Prostate gland (tissue), 2 donors: ENCODE results near the gene NEBL.

ENCODE experiments used
- POLR2A ChIP-seq: fragments of 450-650 bp; IDR thresholded peaks from one replicate; pipeline ENCODE4 v1.6.1; 2016; ENCODE audit warnings: antibody characterized with exemption, mild to moderate bottlenecking
- POLR2AphosphoS5 ChIP-seq: sonication (generic); formaldehyde crosslinking; IDR thresholded peaks from one replicate; pipeline ENCODE4 v1.6.1; 2017; ENCODE audit warnings: antibody characterized with exemption
- TF ChIP-seq, protein P1 (sequence below), 4 experiments: fragments of 200-600 bp in 2 of 4; fragments of 450-650 bp in 2 of 4; sonication (generic) in 2 of 4; IDR thresholded peaks; 1 replicate in 3 of 4; 2 replicates in 1 of 4; pipeline ENCODE4 v1.5.1; 2016 to 2019; ENCODE audit warnings: antibody characterized with exemption in 4 of 4, mild to moderate bottlenecking in 2 of 4, moderate library complexity in 2 of 4

- TF ChIP-seq POLR2A, result no peak
- TF ChIP-seq, protein P1, sequence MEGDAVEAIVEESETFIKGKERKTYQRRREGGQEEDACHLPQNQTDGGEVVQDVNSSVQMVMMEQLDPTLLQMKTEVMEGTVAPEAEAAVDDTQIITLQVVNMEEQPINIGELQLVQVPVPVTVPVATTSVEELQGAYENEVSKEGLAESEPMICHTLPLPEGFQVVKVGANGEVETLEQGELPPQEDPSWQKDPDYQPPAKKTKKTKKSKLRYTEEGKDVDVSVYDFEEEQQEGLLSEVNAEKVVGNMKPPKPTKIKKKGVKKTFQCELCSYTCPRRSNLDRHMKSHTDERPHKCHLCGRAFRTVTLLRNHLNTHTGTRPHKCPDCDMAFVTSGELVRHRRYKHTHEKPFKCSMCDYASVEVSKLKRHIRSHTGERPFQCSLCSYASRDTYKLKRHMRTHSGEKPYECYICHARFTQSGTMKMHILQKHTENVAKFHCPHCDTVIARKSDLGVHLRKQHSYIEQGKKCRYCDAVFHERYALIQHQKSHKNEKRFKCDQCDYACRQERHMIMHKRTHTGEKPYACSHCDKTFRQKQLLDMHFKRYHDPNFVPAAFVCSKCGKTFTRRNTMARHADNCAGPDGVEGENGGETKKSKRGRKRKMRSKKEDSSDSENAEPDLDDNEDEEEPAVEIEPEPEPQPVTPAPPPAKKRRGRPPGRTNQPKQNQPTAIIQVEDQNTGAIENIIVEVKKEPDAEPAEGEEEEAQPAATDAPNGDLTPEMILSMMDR (IDR thresholded peaks at IDR 0.05), result no peak
- TF ChIP-seq POLR2AphosphoS5, result no peak
Measured at GRCh38 chr10:20814116-20814515, 83.0 kb downstream of the NEBL start.
